Endothelial cell (in vitro differentiated cells): ENCODE results near the gene KIF2A. TPM values are rescaled to one million over a fixed set of nuclear protein-coding genes. Genes with fewer than 3 reads are reported as not detected.

Experiments used
- DNase-seq: peaks from one replicate; pipeline ENCODE4 v3.0.0; 2021; ENCODE audit warnings: low spot score
- H3K27ac Mint-ChIP-seq: one replicate; pipeline ENCODE4 v1.8.0; 2021; ENCODE audit warnings: mixed read lengths, inconsistent platforms; ENCODE audit not compliant: unreplicated experiment
- H3K27me3 Mint-ChIP-seq: one replicate; pipeline ENCODE4 v1.8.0; 2021; ENCODE audit warnings: mild to moderate bottlenecking, moderate library complexity, mixed read lengths, inconsistent platforms; ENCODE audit not compliant: unreplicated experiment
- H3K36me3 Mint-ChIP-seq: one replicate; pipeline ENCODE4 v1.8.0; 2021; ENCODE audit warnings: mild to moderate bottlenecking, low read depth, mixed read lengths, inconsistent platforms; ENCODE audit not compliant: unreplicated experiment
- H3K4me1 Mint-ChIP-seq: one replicate; pipeline ENCODE4 v1.8.0; 2021; ENCODE audit warnings: mild to moderate bottlenecking, mixed read lengths, inconsistent platforms; ENCODE audit not compliant: unreplicated experiment
- H3K4me3 Mint-ChIP-seq: one replicate; pipeline ENCODE4 v1.8.0; 2021; ENCODE audit warnings: mild to moderate bottlenecking, mixed read lengths, inconsistent platforms; ENCODE audit not compliant: unreplicated experiment
- H3K9me3 Mint-ChIP-seq: one replicate; pipeline ENCODE4 v1.8.0; 2021; ENCODE audit warnings: mixed read lengths, inconsistent platforms; ENCODE audit not compliant: unreplicated experiment
- CTCF ChIP-seq: fragments of 200-600 bp; sonication (generic); IDR thresholded peaks from one replicate; pipeline ENCODE4 v1.5.0; 2021; ENCODE audit warnings: antibody characterized with exemption; ENCODE audit not compliant: unreplicated experiment
- total RNA-seq: library from RNA; stranded (reverse); fragmentation: NEBNext Ultra II Directional; extraction: Animal tissue kit (Norgen Biotek cat#: 25700); gene quantifications from one replicate; pipeline ENCODE4 v1.2.1, GENCODE V29; 2021; ENCODE audit not compliant: unreplicated experiment

The KIF2A gene
- total RNA-seq, 1 donor from 2014 or later = 56.8 TPM

GRCh38 chr5:62330302-62330701 lies 24.3 kb downstream of the KIF2A start:
- DNase-seq = no peak
- Mint-ChIP-seq H3K4me1 (peaks cover 22% of the 10 kb centered on the region), H3K27me3 (peaks cover 4% of the 10 kb centered on the region)

GRCh38 chr5:62331921-62332320 lies 25.9 kb downstream of the KIF2A start:
- Mint-ChIP-seq H3K27ac (no peak overlapping the region), H3K4me1 (peaks cover 11% of the 10 kb centered on the region), H3K27me3 (peaks cover 2% of the 10 kb centered on the region), H3K9me3 (no peaks in the 10 kb centered on the region), H3K4me3 (no peak overlapping the region), H3K36me3 (peaks cover 5% of the 10 kb centered on the region)
- no peak for DNase-seq
- no peak for TF ChIP-seq CTCF

More at GRCh38 chr5:62330302-62330701, 24.3 kb downstream of the KIF2A start:
- TF ChIP-seq CTCF = no peak
- Mint-ChIP-seq H3K4me3 (no peak overlapping the region), H3K36me3 (peaks cover 5% of the 10 kb centered on the region), H3K27ac (no peak overlapping the region), H3K9me3 (no peaks in the 10 kb centered on the region)

DNA sequence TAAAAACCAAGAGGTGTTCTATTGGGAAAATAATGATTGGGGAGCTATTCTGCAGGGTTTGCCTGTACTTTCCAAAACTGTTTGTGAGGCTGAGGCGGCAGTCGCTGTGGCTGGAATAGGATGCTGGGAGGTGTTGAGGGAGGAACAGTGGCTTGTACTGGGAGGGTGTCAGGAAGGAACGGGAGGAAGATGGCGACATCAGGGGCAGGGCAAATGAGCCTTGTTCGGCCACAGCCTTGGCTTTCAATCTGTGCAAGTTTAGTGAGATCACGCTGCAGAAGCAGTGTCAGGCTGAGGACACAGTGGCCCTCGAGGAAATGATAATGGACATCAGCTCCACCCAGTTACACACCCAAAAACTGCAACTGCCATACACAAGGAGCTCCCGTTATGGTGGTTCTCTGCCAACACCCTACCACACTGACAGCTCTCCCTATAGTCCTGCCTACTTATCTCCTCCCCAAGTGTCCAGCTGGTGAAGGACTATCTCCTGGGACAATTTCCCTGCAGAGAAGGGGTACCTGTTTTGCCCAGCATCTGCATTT lies 27.3 kb downstream of the KIF2A start:
- no peak for DNase-seq
- Mint-ChIP-seq H3K9me3 (no peaks in the 10 kb centered on the region), H3K4me3 (no peak overlapping the region), H3K27me3 (peaks cover 2% of the 10 kb centered on the region), H3K4me1 (peaks cover 9% of the 10 kb centered on the region), H3K36me3 (peaks cover 5% of the 10 kb centered on the region), H3K27ac (no peak overlapping the region)
- TF ChIP-seq CTCF = no peak

GRCh38 chr5:62334082-62334481 lies 28.1 kb downstream of the KIF2A start:
- H3K4me1 Mint-ChIP-seq = peaks cover 9% of the 10 kb centered on the region
- H3K9me3 Mint-ChIP-seq = no peaks in the 10 kb centered on the region
- DNase-seq = no peak
- peak overlapping the region; percentile 15 for H3K4me3 Mint-ChIP-seq
- no peak for TF ChIP-seq CTCF
- peaks cover 2% of the 10 kb centered on the region for H3K27me3 Mint-ChIP-seq
- H3K27ac Mint-ChIP-seq = no peak overlapping the region
- H3K36me3 Mint-ChIP-seq = peaks cover 5% of the 10 kb centered on the region

DNA sequence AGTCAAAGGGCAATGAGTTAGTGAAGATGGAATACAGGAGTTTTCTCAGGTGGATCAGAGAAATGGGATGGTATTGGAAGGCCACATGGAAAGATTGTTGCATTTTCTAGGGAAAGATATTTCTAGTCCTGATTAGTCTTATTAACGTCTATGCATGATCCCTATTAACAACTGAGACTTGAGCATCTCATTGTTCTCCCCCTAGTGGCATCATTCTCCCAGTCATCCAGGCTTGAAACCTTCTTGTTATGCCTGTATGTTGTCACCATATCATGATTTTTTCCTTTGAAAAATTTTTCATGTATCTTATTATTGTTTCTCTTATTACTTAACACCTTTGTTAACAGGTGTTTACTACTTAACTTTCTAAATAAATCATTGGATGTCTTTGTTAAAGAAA lies 34.4 kb downstream of the KIF2A start:
- H3K27ac Mint-ChIP-seq = no peak overlapping the region
- H3K4me3 Mint-ChIP-seq = no peak overlapping the region
- H3K9me3 Mint-ChIP-seq = no peaks in the 10 kb centered on the region
- TF ChIP-seq CTCF = no peak
- no peaks in the 10 kb centered on the region for H3K36me3 Mint-ChIP-seq
- peaks cover 9% of the 10 kb centered on the region for H3K4me1 Mint-ChIP-seq
- peaks cover 2% of the 10 kb centered on the region for H3K27me3 Mint-ChIP-seq
- DNase-seq = no peak
